HuH-7.5 (cell line): Measurements from ENCODE around the gene RPL22.
A peak's percentile ranks its signal among the peaks of the same experiment; 100 is the strongest.

Experiments
- DNase-seq: peaks from one replicate; pipeline ENCODE4 v3.0.0; 2011; ENCODE audit warnings: low spot score

The RPL22 gene

DNA sequence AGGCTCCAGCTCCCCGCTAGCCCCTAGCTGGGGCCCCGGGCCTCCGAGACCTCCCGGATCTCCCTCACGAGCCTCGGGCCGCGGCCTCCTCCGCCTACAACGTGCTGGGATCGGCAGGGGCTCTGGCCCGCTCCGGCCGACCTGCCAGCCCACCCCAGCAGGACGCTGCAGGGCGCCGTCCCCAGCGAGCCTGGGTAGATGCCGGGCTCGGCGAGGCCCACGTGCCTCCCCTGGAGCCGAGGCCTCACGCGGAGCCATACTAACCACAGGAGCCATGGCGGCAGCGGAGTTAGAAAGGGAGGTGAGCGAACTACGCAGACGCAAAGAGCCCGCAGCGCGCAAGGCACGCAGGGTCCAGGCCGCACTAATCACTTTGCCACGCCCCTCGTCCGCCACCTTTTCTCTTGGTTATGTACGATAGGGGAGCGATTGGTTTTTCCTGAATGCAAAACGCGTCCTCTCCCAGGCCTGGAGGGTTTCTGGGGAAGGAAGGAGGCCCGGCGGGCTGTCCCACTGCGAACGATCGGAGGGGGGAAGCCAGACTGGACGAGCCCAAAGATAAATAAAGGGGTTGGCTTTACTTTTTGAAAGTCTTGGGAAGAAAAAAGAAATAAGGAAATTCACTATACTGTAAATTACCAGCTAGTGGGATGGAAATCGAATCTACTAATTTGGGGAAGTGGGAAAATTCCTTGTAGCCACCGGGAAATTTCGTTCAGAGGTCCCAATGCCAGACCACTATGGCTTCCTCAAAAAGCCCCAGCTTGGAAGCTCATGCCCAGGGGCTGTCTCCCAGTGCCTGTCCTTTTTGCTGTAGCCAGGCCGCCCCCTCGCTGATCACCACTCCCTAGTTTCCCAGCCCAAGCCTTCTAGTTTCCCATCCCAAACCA is at the start of gene RPL22:
RPL22 (minus strand) TSS at position 298 of the 890 bp plus-strand sequence; CDS start at position 276, 22 bp downstream.
- peak; percentile 79 for DNase-seq

DNA sequence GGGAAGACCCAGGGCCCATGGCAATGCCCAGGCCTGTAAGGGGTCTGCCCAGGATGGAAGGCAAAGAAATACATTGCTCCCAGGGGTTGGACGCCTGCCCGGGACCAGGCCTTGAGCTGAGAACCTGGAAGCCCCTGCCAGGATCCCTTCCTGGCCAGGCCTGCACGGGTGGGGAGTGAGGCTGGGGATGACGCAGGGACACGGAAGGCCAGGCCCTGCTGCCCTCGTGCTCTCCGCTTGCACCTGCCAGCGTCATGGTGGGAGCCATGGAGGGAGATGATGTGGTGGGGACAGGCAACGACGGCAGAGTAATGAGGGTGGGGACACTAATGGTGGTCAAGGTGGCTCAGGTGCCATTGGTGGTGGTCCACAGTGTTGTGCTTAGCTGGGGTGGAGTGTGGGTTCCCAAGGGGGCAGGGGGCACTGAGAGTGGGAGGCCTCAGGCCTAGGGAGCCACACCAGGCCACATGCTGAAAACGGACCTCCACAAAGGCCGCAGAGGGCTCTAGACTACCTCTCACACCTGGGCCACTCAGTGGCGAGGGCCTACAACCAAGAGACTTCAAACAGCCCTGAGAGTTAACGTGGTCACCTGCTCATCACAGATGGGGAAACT is 48.9 kb upstream of the RPL22 start:
- DNase-seq = no peak

DNA sequence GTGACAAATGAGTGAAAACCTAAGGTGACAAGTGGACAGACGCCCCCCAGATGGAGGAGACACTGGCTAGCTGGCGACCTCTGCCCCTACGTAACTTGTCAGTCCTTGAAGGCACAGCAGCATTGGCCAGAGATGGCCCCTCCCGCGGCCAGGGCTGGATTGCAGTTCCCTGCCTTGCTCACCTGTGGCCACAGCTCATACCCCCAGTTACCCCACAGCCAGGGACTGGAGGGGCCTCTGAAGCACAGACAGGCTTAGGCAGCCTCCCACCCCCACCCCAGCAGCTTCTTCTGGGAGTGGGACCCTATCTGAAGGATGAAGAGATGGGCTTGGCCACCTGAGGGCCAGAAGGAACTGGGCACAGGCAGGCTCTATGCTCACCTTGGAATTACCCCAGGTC is 48.3 kb upstream of the RPL22 start:
- DNase-seq = no peak

DNA sequence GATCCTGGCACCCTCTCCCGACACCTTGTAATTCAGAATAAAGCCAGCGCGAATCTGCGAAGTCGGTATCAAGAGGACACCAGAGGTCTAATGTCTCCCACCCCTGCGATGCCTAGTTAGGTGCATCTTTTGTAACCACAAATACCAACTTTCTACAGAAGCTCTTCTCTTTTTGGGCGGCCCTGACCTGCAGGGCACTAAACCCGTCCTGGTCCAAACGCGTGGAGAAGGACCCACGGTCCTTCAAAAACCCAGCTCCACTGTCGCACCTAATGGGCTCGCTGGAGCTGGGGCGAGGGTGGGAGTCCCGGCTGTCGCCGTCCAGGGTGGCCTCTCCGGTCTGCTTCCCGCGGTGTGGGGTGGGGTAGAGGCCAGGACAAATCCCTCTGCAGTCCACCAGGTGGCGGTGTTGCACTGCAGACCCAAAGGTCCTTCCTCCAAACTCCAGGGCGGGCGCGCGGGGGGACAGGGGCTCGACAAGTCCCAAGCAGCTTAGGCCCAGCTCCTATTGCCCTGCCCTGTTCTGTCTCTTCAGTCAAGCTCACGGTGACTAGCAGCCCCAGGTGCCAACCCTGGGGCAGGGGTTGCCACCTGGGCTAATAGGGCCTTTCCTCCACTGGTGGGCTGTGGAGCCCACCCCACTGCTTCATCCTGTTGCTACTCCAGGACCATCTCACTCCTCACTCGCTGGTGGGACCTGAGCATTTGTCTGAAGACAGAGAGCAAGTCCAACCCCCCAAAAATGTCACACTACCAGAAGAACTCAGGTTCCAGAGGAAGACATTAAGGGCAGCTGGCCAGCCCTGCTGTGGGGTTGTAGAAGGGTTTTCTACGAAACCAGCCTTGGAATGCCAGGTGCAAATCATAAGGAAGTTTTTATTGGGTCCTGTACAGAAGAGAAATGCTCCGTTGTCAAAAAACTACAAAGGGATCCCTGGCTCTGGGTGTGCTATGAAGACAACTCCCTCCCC is 47.4 kb upstream of the RPL22 start:
- peak; percentile 98 for DNase-seq

DNA sequence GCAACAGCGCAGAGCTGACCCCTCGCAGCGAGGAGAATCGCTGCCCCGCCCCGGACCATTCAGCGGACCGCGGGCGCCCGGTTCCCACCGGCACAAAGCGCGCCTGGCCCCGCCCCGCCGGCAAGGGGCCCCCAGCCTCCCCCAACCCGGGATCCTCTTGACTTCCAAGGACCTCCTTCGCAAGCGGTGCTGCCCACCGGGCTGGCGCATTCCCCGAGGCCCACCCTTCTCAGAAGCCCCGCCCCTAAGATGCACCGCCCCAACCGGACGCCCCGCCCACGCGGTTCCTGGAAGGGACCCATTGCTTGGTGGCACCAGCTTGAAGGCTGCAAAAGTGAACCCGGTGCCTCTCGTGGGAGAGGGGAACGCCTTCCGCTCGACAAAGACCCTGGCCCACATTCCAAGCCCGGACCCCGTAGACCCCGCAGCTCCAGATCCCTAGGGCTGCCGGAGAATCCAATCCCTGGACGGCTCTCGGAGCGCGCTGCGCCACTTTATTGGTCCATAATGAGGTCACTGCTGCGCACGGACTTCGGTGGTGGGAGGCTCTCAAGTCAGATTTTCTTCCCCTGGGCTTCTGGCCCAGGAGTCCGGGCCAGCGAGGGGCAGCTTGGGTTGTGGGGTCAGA is 46.6 kb upstream of the RPL22 start:
- DNase-seq = no peak

DNA sequence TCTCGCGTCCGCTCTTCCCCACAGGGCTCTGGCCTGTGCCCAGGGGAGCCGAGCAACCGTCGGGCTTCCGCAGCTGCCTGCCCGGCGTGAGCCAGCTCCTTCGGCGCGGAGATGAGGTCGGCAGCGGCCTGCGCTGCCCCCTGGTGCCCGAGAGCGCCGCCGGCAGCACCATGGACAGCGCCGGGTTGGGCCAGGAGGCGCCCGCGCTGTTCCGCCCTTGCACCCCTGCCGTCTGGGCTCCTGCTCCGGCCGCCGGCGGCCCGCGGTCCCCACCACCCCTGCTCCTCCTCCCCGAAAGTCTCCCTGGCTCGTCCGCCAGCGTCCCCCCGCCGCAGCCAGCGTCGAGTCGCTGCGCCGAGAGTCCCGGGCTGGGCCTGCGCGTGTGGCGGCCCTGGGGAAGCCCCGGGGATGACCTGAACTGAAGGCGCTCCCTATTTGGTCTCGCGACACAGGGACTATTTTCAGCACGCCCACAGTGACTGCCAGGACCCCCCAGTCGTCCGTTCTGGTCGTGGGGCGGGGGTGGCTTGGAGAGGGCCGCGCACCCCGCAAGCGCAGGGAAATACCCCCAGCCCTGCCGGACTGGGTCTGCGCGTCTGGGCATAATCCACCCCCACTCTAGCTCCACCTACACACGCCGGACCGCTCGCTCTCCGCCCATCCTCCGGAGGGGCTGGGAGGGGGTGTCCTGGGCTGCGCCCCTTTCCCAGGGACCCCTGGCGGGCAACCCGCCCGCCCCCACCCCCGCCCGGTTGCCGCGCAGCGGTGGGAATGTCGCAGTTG is 45.9 kb upstream of the RPL22 start:
- DNase-seq = peak; percentile 93

DNA sequence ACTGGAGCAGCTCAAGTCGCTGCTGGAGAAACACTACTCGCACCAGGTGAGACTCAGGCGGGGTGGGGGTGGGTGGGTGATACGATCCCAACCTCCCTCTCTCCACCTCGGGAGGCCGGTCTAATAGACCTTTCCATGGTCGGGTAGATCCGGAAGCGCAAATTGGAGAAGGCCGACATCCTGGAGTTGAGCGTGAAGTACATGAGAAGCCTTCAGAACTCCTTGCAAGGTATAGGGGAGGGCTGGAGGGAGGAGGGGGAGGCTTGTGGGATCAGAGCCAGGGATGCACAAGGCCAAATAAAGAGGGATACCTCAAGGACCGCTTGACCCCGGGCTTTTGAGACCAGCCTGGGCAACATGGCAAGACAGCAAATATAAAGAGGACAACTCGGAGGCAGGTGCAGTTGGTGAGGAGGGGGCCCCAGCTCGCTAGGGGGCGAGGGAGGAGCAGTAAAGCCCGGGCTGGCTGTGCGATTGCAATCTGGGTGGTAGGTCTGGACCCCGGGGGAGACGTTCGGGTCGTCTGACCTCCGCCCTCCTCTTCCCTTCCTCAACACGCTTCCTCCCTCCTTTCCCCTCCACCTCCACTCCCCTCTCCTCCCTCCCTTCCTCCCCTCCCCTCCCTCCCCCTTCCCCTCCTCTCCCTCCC is 45.1 kb upstream of the RPL22 start:
- DNase-seq = no peak

DNA sequence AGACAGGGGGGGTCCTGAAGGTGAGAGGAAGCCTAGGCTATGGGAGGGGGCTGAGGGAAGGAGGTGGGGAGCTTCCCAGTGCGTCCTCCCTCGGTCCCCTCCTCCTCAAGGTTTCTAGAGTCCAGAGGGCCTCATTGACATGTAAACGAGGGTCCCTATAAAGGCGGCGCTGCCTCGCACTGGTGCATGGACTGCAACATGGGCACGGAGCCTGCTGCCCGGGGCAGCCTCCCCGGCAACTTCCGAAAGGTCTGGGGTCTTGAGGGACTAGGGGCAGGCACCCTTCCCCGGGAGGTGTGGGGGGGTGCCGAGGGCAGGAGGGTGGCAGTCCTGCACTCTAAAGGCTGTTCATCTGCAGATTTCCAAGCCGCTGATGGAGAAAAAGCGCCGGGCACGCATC is 44.6 kb upstream of the RPL22 start, which contains the start of gene HES3:
HES3 (plus strand) TSS at position 187 of the 400 bp plus-strand sequence; CDS start at position 374, 187 bp downstream.
- no peak for DNase-seq

DNA sequence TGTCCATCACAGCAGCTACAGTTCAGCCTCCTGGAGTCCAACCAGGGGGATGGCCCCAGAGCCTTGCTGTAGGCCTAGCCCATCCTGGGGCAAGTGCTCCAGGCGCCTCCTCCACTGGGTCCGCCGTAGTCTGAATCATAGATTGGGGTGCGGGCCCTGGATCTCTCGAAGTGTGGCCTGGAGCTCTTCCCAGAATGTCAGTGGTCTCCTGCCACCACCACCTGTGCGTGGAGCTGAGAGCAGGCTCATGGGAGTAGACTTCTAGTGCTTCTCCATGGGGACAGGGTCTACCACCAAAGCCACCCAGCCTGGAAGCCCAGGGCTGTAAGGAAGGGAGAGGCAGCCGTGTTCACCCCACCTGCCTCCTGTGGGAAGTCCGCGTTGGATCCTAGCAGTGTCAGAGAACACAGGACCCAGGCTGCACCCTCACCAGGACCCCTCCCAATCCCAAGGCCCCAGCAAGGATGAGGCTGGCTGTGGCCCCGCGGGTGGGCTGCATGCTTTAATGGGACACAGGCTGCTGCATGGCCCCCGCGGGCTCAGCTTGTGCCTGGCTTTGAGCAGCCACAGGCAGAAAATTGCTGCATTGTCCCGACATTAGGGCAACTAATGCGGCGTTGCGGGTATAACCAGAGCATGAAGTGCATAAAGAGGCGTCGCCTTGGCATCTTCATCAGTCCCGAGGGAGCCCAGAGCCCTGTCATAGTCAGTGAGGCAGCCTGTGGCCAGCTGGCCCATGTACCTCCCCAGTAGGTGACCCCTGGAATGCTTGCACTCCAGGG is 43.8 kb upstream of the RPL22 start:
- DNase-seq = no peak

DNA sequence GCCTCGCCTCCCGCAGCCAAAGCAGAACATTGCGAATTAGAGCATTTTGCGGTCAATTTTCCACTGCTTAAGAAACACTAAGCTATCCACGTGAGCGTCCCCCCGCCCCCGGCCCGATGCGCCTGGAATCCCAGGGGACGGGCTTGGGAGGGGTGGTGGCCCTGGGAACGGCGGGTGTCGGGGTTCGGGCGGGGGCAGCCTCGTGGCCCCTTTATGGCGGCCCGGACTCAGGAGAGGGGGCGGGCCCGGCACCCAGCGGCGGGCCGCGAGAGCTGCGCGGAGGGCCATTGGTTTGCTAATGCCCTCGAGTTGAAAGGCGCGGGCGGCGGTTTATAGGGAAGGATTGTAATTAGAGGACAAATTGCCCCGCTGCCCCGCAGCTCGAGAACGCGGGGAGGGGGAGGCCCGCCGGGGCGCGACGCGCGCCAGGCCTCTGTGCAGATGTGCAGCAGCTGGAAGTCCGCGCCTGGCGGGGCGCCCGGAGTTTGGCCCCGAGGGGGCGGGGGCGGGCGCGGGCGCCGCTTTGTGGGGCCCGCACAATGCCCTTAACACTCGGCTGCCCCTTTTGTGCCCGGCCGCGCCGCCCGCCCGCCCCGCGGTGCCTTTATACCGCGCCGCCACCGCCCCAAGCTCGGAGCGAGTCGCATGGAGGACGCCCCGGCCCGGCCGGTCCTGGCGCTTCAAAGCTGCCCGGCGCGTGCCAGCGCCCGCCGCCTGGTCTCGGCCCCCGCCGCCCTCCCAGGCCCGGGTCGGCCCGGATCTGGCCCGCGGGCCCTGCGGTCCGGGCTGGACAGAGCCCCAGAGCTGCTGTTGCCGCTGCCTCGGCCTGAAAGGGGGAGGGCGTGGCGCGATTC is 42.7 kb upstream of the RPL22 start:
- DNase-seq = no peak

DNA sequence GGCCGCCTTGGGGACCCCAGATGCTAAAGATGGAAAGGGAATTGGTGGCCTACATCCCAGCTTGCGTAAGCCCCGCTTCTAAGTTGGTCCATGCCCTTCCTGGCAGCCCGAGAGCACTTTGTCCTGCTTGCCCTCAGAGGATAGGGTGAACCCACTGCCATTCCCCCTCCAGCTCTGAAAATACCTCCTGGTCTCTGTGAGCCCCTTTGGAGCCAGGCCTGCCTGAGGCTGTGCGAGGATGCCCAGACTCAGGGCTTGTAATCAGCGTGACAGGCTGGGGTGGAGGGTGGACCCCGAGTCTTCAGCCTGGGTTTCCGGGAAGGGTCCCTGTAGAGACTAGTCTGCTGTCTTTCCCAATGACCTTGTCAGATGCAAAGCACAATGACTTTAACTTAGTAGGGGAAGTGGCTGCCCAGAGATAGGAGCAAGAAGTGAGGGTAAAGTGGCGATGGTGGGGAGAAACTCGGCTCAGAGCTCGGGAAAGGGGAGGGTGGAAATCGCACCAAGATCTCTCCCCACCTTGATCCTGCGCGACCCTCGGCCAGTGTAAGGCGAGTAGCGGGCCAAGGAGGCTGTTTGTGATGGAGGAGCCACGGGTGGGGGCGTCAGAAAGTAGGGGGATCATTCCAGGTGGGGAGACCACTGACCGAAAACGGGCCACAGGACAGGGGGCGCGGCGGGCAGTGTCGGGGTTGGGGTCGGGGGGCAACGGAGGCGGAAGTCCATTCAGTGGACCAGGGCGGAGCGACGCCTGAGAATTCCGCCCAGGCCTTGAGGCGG is 41.9 kb upstream of the RPL22 start:
- DNase-seq = no peak

DNA sequence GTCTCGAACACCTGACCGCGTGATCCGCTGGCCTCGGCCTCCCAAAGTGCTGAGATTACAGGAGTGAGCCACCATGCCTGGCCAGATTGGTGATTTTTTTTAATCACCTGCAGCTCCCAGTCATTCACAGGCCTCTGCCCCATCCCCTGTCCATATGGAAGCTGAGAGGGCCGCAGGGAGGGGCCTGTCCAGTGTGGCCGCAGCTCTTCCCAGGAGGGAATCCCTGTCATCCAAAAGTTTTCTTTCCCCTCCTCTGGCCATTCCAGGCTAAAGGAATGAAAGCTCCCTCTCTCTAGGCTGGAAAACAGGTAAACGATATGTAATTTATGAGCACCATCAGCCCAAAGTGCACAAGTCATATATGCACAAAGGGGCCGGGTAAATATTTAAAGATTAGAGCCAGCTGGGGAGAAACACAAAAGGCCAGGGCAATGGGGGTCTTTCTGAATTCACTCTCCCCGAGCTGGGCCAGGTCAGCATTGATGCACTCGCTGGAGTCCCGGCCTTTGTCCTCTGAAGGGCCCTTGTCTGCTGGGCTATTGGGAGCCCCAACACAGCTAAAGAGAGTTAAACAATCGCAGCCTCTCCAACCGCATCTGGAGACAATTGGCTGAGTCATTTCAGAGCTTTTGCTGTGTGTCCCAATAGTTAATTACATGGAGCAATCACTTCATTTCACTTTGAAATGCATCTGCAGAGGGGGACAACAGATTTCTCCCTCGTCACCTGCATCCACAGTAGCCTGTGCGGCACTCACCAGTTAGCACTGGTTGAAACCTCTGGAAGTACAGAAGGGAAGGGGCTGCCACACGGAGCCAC is 40.8 kb upstream of the RPL22 start:
- DNase-seq = no peak

DNA sequence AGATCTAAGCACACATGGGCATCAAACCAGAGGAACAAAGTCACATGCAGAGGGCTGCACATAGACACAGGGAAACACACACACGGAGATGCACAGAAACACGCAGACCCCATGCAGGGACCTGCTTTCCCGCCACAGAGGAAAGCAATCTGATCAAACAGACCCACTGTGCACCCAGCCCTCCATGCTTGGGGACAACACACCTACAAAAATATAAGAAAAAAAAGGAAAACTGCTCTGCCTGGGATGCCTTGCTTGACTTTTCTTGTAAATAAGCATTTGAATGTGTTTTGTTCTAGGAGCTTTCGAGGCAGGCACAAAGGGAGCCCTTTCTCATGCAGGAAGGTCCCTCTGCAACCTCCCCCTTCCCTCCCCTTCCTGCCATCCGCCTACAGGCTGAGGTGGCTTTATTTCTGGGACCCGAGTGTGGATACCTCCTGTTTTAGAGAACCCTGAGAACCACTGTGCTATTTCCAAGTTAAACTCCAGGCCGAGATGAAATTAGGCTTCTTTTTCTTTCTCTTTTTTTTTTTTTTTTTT is 39.9 kb upstream of the RPL22 start:
- DNase-seq = no peak

DNA sequence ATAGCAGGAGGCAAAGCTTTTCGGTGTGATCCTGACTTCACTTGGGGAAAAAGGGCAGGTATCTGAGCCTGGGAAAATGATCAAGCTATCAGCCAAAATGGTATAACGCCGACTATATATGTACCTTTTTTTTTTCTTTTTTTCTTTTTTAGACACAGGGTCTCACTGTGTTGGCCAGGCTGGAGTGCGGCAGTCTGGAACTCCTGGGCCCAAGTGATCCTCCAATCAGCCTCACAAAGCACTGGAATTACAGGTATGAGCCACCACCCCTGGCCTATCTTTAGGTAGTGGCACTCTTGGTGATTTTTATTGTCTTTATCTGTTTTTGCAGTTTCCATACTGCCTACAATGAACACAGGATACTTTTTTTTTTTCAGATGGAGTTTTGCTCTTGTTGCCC is 37.7 kb upstream of the RPL22 start:
- DNase-seq = no peak

DNA sequence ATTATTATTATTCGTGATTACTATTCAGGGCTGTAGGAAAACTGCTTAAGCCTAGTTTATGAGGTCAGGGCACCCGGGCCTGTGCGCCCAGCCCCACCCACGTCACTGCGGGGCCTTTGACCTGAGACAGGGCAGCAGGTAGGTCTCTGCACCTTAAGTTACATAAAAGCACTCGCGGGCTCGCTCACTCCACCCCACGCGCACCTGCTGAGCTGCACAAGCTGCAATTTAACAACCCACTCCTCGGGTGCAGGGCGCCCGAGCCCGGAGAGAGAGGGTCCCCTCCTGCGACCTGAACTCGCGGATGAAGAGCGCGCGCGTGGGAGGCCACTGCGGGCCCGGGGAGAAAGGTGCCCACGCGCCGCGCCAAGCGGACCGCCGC is 35.9 kb upstream of the RPL22 start:
- no peak for DNase-seq

DNA sequence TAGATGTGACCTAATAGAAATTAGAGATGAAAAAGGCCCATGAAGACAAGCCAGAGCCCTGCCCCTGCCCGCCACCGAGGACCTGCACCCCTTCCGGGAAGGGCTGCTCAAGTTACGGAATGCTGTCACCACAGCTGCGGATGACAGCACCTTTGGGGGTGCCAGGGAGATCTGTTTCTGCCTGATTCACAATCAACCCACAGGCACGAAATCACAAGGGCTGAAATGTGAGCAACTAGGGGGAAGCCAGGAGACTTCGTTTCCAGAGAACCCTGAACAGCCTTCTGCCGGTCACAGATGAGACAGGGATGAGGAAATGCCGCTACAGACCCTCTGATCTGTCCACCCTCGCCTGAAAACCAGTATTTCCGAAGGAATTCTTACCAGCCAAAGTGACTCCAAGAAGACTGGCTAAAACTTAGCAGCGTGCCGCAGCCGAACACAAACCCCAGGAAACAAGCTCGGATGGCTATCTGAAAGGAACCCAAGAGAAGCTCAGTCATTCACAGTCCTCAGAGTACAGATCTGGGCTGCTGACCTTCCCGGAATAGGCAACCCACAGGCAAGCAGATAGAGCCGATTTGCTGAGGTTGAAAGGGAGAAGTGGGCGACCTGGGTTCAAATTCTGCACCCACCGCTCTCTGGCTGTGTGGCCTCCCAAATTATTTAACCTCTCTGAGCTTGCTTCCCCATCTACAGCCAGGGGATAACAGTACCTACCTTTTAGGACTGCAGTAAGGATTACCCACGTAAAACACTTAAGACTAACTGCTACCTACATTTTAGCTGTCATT is 35.3 kb upstream of the RPL22 start:
- DNase-seq = no peak
